Endothelial cell of umbilical vein (primary cell): ENCODE data around the gene POR. TPM values are rescaled to one million over a fixed set of nuclear protein-coding genes. Genes with fewer than 3 reads are reported as not detected.

Experiments used
- BruUV-seq: library from RNA; stranded (reverse); fragments of 400-500 nt; replicated peaks from 2 replicates; lab custom pipeline; 2021; lab: Mats Ljungman, UMichigan
- CTCF ChIA-PET: fragments of 300-600, 350-600 bp; sonication (Branson Sonifier 250); formaldehyde crosslinking; loops from one replicate; lab custom pipeline; 2021; ENCODE audit warnings: antibody characterized with exemption, inconsistent platforms; lab: Charles Lee
- POLR2A ChIA-PET: fragments of 300-600, 350-600 bp; sonication (Branson Sonifier 250); formaldehyde crosslinking; loops from one replicate; lab custom pipeline; 2021; ENCODE audit warnings: antibody characterized with exemption, inconsistent platforms; lab: Charles Lee
- DNase-seq: peaks from one replicate; pipeline ENCODE4 v3.0.0-alpha.2; 2011; ENCODE audit warnings: low read depth, low spot score
- FAIRE-seq: peaks from 2 replicates; lab custom pipeline; 2011; peaks lifted over from hg19 to GRCh38; lab: Jason Lieb, UNC
- H2AFZ ChIP-seq: 2 replicates; pipeline ENCODE4 v1.6.0; 2012; ENCODE audit warnings: low read depth, low read length, control low read depth, inconsistent platforms
- H3K27ac ChIP-seq: 2 replicates; pipeline ENCODE4 v1.5.1; 2011; ENCODE audit warnings: low read depth, mild to moderate bottlenecking, control low read depth, low read length, moderate library complexity; ENCODE audit not compliant: insufficient read depth
- H3K27me3 ChIP-seq, 2 experiments: 2 replicates each; pipeline versions ENCODE4 v1.6.0 to v1.6.1; 2011; ENCODE audit warnings: low read length in 2 of 2, mixed read lengths in 1 of 2; ENCODE audit not compliant: control insufficient read depth in 2 of 2, insufficient read depth in 2 of 2
- H3K36me3 ChIP-seq, 2 experiments: 2 replicates in 1 of 2; 3 replicates in 1 of 2; pipeline ENCODE4 v1.5.1; 2011; ENCODE audit warnings: low read length in 2 of 2, mild to moderate bottlenecking in 1 of 2, moderate library complexity in 1 of 2; ENCODE audit not compliant: control insufficient read depth in 2 of 2, insufficient read depth in 2 of 2; ENCODE audit errors: extremely low read depth in 1 of 2
- H3K4me1 ChIP-seq: 3 replicates; pipeline ENCODE4 v1.5.1; 2011; ENCODE audit warnings: mild to moderate bottlenecking, low read length; ENCODE audit not compliant: control insufficient read depth, insufficient read depth; ENCODE audit errors: extremely low read depth
- H3K4me2 ChIP-seq: 2 replicates; pipeline ENCODE4 v1.6.1; 2011; ENCODE audit warnings: low read length, control low read depth, mixed read lengths; ENCODE audit not compliant: insufficient read depth
- H3K4me3 ChIP-seq, 3 experiments: fragments of 200-600 bp in 1 of 3; sonication (generic), shearing (Covaris generic) in 1 of 3; replicated peaks in 1 of 3; 2 replicates each; pipeline ENCODE4 v1.5.1; 2011 to 2016; ENCODE audit warnings: control low read depth in 3 of 3, low read length in 3 of 3, mild to moderate bottlenecking in 2 of 3, inconsistent platforms in 1 of 3, low read depth in 1 of 3, moderate library complexity in 1 of 3; ENCODE audit not compliant: insufficient read depth in 1 of 3
- H3K79me2 ChIP-seq: 2 replicates; pipeline ENCODE4 v1.6.0; 2012; ENCODE audit warnings: low read length, inconsistent platforms; ENCODE audit not compliant: control insufficient read depth, insufficient read depth
- H3K9ac ChIP-seq: replicated peaks from 2 replicates; pipeline ENCODE3; 2011; ENCODE audit warnings: low read length, control low read depth; ENCODE audit not compliant: insufficient read depth; ENCODE audit errors: extremely low read depth
- H3K9me1 ChIP-seq: replicated peaks from 3 replicates; pipeline ENCODE4 v1.6.0; 2011; ENCODE audit warnings: mild to moderate bottlenecking, low read length; ENCODE audit not compliant: control insufficient read depth, insufficient read depth; ENCODE audit errors: extremely low read depth
- H3K9me3 ChIP-seq: replicated peaks from 2 replicates; pipeline ENCODE4 v1.5.1; 2012; ENCODE audit warnings: low read length, inconsistent platforms; ENCODE audit not compliant: control insufficient read depth, insufficient read depth
- H4K20me1 ChIP-seq: replicated peaks from 2 replicates; pipeline ENCODE3; 2011; ENCODE audit warnings: mild to moderate bottlenecking, low read length; ENCODE audit not compliant: control insufficient read depth, insufficient read depth; ENCODE audit errors: extremely low read depth
- CTCF ChIP-seq, 2 donors: IDR thresholded peaks; 1 replicate in 1 of 2; 2 replicates in 1 of 2; pipeline ENCODE4 v1.5.1; 2011; ENCODE audit warnings: low read length in 2 of 2, mild to moderate bottlenecking in 2 of 2, moderate library complexity in 2 of 2, control low read depth in 1 of 2, inconsistent platforms in 1 of 2, low read depth in 1 of 2; ENCODE audit not compliant: insufficient read depth in 1 of 2; ENCODE audit errors: extremely low read depth in 1 of 2
- EZH2 ChIP-seq: IDR thresholded peaks from 2 replicates; pipeline ENCODE4 v1.6.1; 2012; ENCODE audit warnings: borderline replicate concordance, low read depth, mild to moderate bottlenecking, moderate library complexity, low read length, inconsistent platforms; ENCODE audit not compliant: severe bottlenecking
- FOS ChIP-seq: IDR thresholded peaks from 2 replicates; pipeline ENCODE4 v1.6.1; 2011; ENCODE audit warnings: mild to moderate bottlenecking, low read length, moderate library complexity, borderline replicate concordance; ENCODE audit not compliant: insufficient read depth
- GATA2 ChIP-seq: IDR thresholded peaks from 2 replicates; pipeline ENCODE4 v1.7.0; 2011; ENCODE audit warnings: low read depth, mild to moderate bottlenecking, moderate library complexity, mixed read lengths, low read length; ENCODE audit not compliant: insufficient read length, insufficient read depth
- JUN ChIP-seq: IDR thresholded peaks from 2 replicates; pipeline ENCODE4 v1.6.1; 2011; ENCODE audit warnings: borderline replicate concordance, low read depth; ENCODE audit not compliant: insufficient read length, insufficient read depth
- MYC ChIP-seq: IDR thresholded peaks from one replicate; pipeline ENCODE4 v1.6.1; 2011; ENCODE audit warnings: mild to moderate bottlenecking, low read depth, low read length
- POLR2A ChIP-seq: IDR thresholded peaks from 2 replicates; pipeline ENCODE4 v1.6.1; 2012; ENCODE audit warnings: low read depth, mild to moderate bottlenecking, control low read depth, low read length
- POLR2AphosphoS5 ChIP-seq: IDR thresholded peaks from 2 replicates; pipeline ENCODE4 v1.6.1; 2012; ENCODE audit warnings: low read depth, mild to moderate bottlenecking, control low read depth, low read length, moderate library complexity; ENCODE audit not compliant: insufficient read depth
- dilution Hi-C: fragments of 300-500 bp; cut with MboI; formaldehyde crosslinking; loops from one replicate; pipeline ENCODE4 v1.15.0; 2019; ENCODE audit warnings: low sequenced_read_pairs; ENCODE audit not compliant: extremely low pct_ligation_motif_present
- intact Hi-C: fragments of 100-400 bp; cut with micrococcal nuclease; formaldehyde crosslinking; loops from one replicate; pipeline ENCODE4 v1.10.0; 2022
- polyA plus RNA-seq, 4 experiments: library from polyadenylated mRNA; depleted of rRNA in 3 of 4; stranded (reverse) in 3 of 4; unstranded in 1 of 4; fragments of >200 nt; gene quantifications; 2 replicates each; pipeline versions ENCODE4 v1.2.1 to v1.2.3, GENCODE V29; 2011 to 2012; ENCODE audit warnings: missing spikeins in 1 of 4
- total RNA-seq: library from RNA; stranded (reverse); gene quantifications from 2 replicates; pipeline ENCODE4 v1.2.3, GENCODE V29; 2021
- TF ChIP-seq, protein P1 (sequence below): IDR thresholded peaks from 2 replicates; pipeline ENCODE4 v1.6.1; 2011; ENCODE audit not compliant: insufficient read depth, insufficient read length

Gene POR
- total and polyA plus RNA-seq, 2 donors (not counting 3 experiments of a cell fraction or from before 2014, with no cell fraction given): 59.5 to 73.6 TPM

DNA sequence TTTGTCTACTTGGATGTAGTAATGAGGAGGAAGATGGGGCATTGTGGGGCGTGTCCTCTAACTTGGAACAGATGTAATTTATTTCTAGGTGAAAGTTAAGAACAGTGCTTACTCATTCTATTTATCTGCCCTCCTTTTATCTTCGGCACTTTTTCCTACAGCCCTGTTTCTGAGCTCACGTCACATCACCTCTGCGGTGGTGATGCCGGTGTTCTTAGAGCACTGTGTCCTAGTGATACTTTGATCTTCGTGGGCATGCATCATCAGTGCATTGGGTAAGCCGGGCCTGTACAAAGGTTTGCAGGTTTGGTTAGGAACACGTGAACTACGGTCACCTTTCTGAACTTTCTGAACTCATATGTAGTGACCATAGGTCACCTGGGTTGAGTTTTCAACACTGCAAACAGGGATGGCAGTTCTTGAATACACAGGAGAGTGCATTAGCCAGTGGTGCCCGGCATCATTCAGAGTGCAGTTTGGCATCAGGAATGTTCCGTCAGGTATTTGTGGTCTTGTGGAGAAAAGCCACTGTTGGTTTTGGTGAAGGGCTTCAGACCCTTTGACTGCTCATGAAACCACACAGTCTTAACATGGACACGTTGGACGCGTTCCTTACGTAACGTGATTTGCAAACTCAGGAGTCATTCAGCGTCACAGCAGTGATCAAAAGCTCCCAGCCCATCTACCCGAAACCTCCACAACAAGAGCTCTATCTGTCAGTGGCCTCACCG is 5.6 kb downstream of the POR start:
- H3K4me1 ChIP-seq: peaks cover 3% of the 10 kb centered on the region
- no peak overlapping the region for H3K27ac ChIP-seq
- dilution Hi-C loops (no loop called here), intact Hi-C loops (no loop called here)
- POLR2A ChIA-PET: interaction anchor here (0.7 kb wide), 2 partner anchors 18 to 92 kb away, joined by 3 to 4 read pairs; no protein-coding TSS in a partner anchor
- H3K4me2 ChIP-seq: no peak overlapping the region
- CTCF ChIA-PET: interaction anchor here (0.7 to 1.3 kb wide), 2 partner anchors 18 to 100 kb away, joined by 3 read pairs; no protein-coding TSS in a partner anchor
- no peaks in the 10 kb centered on the region for H3K9me3 ChIP-seq
- no peak overlapping the region for H3K9ac ChIP-seq
- BruUV-seq: no TSS peak
- H3K27me3 ChIP-seq: no peaks in the 10 kb centered on the region
- peaks cover 18% of the 10 kb centered on the region for H3K79me2 ChIP-seq
- H3K9me1 ChIP-seq: no peaks in the 10 kb centered on the region
- FAIRE-seq: no peak
- no peaks in the 10 kb centered on the region for H4K20me1 ChIP-seq
- no peak for DNase-seq
- H2AFZ ChIP-seq: no peak overlapping the region
- H3K36me3 ChIP-seq: no peaks in the 10 kb centered on the region
- no peak for TF ChIP-seq CTCF (IDR thresholded peaks at IDR 0.05; ENCODE audit: extremely low read depth in 1 of 2, insufficient read depth in 1 of 2, low read depth in 1 of 2, low read length in 2 of 2)
- TF ChIP-seq POLR2A: no peak
- no peak for TF ChIP-seq POLR2AphosphoS5
- no peak for TF ChIP-seq GATA2
- TF ChIP-seq, protein P1, sequence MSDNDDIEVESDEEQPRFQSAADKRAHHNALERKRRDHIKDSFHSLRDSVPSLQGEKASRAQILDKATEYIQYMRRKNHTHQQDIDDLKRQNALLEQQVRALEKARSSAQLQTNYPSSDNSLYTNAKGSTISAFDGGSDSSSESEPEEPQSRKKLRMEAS: no peak
- no peak for TF ChIP-seq FOS
- no peak for TF ChIP-seq MYC
- no peak for TF ChIP-seq JUN
- no peak for TF ChIP-seq EZH2
- H3K4me3 ChIP-seq: no peak overlapping the region
